Measurements from ENCODE around the gene CMTM5.
"Not testable (repeated sequence)": the region's sequence is repeated elsewhere in the genome, so short reads cannot be mapped to it uniquely, and the experiment has no call there.

The CMTM5 gene

DNA sequence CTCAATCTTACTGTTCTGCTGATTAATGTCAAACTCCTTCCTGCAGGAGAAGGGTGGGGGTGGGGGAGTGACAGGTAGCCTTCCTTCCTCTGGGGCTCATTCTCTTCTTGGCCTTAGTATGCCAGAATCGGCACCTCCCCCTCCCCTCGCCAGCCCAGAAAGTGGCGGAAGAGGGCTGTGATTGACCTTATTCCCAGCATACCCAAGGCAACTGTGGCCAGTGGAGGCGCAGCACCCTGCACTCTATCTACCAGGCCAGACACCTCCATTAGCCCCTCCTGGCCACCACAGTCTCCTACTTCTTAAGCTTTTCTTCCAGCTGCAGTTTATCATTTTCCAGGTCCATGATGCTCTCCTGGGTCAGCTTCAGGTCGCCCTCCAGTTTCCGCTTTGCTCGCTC lies 15.8 kb downstream of the CMTM5 start:
- H3K27ac ChIP-seq = no peak overlapping the region
- no peak for DNase-seq (ENCODE audit: low read depth, low spot score)

DNA sequence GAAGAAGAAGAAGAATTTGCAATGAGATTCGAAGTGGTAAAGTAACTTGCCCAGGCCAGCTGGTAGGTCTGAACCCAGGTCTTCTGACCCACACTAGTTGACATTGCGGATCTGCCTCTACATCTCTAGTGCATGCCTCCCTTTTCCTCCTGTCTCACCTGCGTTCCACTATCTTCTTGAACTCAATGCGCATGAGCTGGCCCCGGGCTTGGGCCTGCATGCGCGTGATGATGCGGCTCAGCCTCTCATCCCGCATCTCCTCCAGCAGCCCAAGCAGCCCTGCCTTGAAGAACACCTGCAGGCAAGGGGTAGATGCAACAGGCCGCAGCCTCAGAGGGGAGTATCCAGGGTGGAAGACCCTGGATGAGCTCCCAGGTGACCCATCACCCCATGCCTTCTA lies 19.3 kb downstream of the CMTM5 start:
- no peak for DNase-seq (ENCODE audit: low read depth, low spot score)
- H3K27ac ChIP-seq = no peak overlapping the region

DNA sequence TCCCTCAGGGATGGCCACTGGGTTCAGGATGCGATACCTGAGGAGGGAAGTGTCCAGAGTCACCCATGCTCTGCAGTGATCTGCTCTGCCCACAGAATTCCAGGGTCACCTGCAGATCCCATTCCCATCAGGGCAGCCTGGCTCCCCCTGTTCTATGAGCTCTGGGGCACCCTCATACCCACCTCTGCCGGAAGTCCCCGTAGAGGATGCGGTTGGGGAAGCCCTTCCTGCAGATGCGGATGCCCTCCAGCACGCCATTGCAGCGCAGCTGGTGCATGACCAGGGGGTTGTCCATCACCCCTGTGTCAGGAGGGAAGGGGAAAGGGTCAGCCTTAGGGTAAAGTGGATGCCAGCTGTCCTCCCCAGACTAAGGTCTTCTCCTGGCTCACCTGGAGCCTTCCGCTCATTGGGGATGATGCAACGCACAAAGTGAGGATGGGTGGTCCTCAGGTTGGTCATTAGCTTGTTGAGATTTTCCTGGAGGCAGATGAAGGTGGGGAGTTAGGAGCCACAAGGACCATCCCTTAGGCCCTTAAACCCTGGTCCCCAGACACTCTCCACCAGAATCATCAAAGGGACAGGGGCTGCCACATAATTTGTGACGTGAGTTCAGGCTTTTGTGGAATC lies 20.0 kb downstream of the CMTM5 start:
- H3K27ac ChIP-seq = no peak overlapping the region
- DNase-seq (ENCODE audit: low read depth, low spot score) = no peak

DNA sequence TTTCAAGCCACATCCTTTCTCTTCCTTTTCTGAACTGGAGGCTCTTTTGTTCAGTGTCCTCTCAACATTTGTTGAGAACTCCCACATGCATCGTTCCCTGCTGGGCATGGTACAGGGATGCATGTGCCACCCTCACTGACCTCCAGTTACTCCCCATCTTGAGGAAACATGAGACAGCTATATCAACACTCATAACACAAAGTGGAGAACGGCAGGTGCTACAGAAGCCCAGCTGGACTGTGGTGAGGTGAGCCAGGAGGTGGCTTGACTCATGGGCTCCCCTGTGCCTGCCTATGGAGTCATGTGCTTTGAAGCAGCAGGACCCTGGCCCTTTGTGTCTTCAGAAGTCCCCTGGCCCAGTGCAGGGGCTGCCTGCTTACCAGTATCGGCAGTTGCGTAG lies 21.5 kb downstream of the CMTM5 start:
- H3K27ac ChIP-seq = no peak overlapping the region
- DNase-seq (ENCODE audit: low read depth, low spot score) = no peak

DNA sequence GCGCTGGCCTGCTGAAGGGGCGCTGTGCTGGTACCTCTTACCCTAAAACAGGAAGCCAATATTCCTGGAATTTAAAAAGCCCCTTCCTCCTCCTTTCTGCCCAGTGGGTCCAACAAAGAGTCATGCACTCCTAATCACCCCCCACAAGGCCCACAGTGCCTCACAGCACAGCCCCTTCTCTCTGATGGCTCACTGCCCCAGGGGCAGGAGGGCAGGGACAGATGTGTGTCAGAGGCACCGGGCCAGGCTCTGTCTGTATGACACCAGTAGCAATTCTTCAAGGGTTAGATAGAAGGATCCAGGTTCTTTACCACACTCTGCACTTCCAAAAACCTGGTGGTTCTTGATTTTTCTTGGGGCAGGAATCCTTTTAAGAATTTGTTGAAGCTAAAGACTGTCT lies 22.3 kb downstream of the CMTM5 start:
- no peak for DNase-seq (ENCODE audit: low read depth, low spot score)
- no peak overlapping the region for H3K27ac ChIP-seq

DNA sequence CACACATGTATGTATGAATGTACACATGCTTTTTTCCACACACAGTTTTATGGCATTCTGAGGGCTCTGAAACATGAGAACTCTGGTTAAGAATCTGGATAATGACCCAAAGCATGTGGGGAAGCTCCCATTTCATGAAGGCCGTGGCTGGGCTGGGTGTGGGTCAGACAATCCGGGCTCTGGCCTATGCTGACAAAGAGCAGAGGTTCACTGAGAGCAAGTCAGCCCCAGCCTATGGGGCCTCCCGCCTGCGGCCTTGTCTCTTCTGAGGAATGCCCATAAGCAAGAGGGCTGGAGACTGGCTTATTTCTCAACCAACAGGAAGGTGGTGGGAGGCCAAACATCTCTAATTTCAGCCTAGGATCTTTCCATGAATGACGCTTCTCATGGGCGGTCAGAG lies 22.7 kb downstream of the CMTM5 start:
- no peak overlapping the region for H3K27ac ChIP-seq
- no peak for DNase-seq (ENCODE audit: low read depth, low spot score)

DNA sequence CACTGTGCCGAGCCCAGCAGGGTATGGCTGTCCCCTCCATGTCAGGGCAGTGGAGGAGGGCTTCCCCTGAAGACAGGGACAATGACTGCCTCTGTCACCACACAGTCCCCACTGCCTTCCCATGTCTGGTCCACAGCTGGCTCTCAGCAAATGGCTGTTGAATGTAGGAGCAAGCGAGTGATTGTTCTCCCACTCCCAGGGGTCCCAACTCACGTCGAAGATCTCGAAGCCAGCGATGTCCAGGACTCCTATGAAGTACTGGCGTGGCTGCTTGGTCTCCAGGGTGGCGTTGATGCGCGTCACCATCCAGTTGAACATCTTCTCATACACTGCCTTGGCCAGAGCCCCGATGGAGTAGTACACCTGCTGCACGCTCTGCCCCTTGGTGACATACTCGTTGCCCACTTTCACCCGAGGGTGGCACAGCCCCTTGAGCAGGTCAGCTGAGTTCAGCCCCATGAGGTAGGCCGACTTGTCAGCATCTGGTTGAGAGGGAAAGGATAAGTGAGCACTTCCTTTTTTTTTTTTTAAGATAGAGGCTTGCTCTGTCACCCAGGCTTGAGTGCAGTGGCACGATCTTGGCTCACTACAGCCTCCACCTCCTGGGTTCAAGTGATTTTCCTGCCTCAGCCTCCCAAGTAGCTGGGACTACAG lies 23.8 kb downstream of the CMTM5 start:
- H3K27ac ChIP-seq; DNase-seq (ENCODE audit: low read depth, low spot score): not testable (repeated sequence)

DNA sequence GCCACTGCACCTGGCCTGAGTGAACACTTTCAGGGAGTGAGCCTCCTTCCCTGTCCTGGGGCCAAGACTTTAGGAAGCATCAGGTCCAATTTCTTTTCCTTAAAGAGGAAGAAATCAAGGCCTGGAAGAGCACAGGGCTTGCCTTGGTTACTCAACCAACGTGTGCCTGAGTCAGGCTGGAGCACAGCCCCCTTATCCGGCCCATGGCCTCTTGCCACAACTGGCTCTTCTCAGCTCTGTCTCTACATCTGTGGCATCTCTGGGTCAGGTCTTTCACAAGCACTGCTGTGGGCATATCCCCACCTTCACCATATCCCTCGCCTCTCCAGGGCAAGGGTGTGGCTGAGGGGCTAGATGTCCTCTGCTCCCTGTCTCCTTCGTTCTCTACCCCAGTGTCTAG lies 24.4 kb downstream of the CMTM5 start:
- H3K27ac ChIP-seq = no peak overlapping the region
- no peak for DNase-seq (ENCODE audit: low read depth, low spot score)

DNA sequence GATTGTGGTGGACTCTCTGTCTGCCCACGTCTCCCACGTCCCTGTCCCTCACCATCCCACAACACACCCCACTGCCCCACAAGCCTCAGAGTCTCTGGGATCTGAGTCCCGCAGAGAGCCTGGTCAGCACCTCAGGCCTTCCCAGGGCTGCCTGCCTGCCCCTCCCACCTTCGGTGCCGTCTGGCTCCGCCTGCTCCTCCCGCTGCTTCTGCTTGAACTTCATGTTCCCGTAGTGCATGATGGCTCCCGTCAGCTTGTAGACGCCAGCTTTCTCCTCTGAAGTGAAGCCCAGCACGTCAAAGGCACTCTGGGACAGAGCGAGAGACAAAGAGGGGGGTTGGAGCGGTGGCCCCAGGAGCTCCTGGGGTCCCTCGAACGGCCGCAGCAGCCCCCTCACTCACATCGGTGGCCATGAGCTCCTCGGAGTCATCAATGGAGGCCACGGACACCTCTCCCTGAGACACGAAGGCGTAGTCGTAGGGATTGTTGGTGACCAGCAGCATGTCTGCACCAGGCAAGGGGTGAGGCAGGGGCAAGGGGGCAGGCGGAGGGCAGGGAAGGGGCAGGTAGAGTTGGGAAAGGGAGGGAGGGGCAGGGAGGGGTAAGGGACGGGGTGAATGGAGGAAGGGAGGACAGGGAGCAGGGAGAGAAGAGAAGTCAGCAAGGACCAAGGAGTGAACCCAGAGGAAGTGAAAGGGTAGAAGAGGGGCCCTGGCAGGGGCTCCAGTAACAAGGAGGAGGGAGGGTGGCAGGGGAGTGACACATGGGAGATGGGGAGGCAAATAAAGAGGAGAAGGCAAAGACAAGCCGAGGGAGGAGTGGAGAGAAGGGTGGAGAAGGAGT lies 25.7 kb downstream of the CMTM5 start:
- no peak overlapping the region for H3K27ac ChIP-seq
- no peak for DNase-seq (ENCODE audit: low read depth, low spot score)

DNA sequence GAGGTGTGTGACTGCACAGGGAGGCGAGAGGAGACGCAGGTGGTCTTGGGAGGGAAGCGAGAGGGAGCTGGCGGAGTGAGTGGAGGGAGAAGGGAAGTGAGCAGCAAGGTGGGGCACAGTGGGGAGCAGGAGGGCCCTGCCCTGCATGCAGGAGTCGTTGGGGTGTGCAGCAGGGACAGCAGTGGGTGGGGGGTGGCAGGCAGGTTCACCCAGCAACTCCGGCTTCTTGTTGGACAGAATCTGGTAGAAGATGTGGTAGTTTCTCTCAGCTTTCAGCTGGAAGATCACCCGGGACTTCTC lies 26.2 kb downstream of the CMTM5 start:
- no peak for DNase-seq (ENCODE audit: low read depth, low spot score)
- no peak overlapping the region for H3K27ac ChIP-seq

DNA sequence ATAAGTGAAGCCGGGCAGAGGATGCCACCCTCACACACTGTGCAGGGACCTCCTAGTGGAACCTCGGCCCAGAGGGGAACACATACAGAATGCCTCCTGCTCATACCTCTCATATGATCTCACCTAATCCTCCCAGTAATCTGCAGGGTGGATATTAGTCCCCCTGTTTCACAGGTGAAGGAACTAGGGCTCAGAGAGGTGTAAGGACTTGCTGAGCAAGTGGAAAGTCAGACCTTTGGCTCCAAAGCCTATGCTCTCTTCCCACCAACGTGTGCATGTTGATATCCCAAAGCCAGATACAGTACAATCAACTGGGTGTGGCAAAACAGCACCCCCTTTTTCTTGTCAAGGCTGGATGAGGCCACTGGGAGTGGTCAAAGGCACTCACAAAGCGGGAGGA lies 27.1 kb downstream of the CMTM5 start:
- no peak for DNase-seq (ENCODE audit: low read depth, low spot score)
- H3K27ac ChIP-seq = no peak overlapping the region

DNA sequence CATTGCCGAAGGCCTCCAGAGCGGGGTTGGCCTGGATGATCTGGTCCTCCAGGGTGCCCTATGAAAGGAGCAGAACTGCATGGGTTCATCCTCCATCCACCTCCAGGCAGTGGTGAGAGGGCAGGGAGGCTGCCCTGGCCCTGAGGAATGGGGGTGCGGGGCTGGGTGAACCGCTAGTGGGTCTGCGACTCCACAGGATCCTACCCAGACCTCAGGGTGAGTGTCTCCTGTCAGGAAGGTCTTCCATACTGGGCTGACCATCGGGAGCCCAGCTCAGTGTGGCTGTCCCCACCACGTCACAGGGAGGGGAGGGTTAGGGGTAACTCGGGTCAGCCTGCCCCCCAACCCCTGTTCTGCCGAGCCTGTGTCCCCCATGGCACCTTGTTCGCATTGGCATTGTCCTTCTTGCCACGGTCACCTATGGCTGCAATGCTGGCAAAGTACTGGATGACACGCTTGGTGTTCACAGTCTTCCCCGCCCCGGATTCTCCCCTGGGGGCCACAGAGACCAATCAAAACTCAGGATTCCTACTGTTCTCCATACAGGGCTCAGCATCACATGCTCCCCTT lies 27.6 kb downstream of the CMTM5 start:
- no peak overlapping the region for H3K27ac ChIP-seq
- no peak for DNase-seq (ENCODE audit: low read depth, low spot score)

DNA sequence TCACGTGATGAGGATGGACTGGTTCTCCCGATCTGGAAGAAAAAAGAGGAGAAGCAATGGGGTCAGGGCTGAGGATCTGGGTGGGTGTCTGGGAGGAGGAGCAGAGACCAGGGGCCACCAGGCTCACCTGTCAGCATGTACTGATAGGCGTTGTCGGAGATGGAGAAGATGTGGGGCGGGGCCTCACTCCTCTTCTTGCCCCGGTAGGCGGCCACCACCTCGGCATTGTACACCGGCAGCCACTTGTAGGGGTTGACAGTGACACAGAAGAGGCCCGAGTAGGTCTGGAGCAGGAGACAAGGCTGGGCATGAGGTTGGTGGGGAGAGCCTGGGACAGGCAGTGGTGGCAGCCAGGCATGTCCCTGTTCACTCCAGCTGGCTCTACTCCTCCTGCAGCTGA lies 28.2 kb downstream of the CMTM5 start:
- DNase-seq (ENCODE audit: low read depth, low spot score) = no peak
- no peak overlapping the region for H3K27ac ChIP-seq

DNA sequence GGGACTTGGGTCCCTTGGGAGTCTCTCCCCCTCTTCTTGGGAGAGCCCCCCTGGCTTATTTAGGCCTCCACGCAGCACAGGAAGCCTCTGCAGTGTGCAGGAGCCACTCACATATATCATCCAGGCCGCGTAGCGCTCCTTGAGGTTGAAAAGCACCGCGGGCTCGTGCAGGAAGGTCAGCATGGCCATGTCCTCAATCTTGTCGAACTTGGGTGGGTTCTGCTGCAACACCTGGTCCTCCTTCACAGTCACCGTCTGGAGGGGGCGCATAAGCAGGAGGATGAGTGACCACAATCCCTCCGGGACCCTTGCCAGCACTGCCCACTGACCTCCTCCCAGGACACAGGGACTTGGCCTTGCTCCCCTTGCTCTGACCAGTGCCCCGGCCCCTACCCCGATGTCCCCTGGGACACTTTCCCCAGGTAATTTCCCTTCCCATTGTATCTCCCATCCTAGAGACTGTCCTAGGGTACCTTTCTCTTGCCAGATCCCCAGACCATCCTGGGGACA lies 28.7 kb downstream of the CMTM5 start:
- H3K27ac ChIP-seq = no peak overlapping the region
- no peak for DNase-seq (ENCODE audit: low read depth, low spot score)

DNA sequence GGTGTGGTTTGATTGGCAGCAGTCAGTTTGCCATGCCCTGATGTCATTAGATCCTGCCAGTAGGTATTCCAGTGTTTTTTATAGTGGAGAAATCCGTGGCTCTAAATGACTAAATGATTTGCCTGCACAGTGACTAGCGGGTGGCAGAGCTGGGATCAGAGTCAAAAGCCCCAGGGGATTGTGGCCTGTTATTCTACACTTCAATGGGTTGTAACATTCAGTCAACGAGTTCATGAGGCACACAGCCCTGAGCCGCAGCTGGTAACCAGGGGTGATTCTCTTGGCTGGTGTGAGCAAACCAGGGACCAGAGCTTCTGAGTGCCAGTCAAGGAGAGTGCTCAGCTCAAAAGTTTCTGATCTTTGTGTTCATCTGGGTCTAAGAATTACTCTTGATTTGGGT lies 29.4 kb downstream of the CMTM5 start:
- no peak for DNase-seq (ENCODE audit: low read depth, low spot score)
- H3K27ac ChIP-seq = no peak overlapping the region

DNA sequence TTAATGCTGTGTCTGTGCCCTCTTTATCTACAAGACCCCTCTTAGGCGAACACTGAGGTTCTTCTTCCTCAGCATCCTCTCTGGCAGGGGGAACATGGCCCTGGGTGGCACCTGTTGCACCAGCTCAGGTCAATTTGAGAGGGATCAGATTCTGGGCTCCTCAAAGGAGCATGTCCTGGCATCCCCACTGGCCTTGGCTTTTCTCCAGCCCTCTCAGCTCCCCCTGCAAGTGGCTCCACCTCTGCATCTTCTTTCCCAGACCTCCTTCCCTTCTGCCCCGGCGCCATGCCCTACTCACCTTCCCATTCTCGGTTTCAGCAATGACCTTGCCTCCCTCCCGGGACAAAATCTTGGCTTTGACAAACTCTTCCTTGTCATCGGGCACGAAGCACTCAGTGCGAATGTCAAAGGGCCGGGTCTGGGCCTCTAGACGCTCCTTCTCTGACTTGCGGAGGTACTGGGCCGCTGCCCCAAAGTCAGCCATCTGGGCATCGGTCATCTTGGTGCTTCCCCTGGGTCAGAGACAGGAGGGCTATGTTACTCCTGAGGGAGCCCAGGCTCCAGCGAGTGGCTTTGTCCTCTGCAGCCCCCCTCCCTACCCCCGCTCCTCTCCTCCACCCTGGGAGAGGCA lies 30.0 kb downstream of the CMTM5 start:
- no peak for DNase-seq (ENCODE audit: low read depth, low spot score)
- H3K27ac ChIP-seq = no peak overlapping the region

DNA sequence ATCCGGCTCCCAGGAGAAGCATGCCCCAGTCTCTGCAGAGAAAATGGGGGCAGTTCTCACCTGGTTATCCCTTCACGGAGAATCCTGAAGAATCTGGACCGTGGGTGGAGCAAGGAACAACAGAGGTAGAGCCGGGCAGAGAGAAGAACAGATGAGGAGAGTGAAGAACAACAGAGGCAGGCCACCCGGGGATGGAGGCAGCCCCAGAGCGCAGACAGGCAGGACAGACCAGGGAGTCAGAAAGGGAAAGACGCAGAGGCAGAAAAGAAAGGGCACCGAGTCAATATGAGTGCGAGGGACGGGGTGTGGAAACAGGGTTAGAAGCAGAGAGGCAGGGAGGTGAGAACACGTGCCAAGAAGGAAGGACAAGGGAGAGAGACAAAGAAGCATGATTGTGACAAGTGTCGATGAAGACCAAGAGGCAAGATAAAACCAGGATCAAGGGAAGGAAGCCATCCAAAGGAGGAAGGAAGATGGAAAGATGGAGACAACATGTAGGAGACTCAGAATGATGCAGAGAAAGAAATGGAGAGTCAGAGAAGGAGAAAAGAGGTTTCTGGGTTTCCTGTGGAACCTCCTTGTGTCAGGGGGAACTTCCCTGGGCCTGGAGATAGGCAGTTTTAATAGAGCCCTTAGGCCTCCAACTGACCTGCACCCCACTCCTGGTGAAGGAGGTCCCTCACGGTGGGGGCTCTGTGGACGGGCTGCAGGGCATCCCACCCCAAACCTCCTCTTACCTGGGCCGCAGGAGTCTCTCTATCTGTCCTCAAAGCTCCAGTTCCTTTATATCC lies 30.9 kb downstream of the CMTM5 start, which contains the start of gene MYH6:
Gene MYH6 (minus strand): TSS at position 758 of the 791 bp plus-strand sequence. CDS start 1,050 bp downstream, outside the sequence.
- DNase-seq (ENCODE audit: low read depth, low spot score) = no peak
- no peak within 1 kb of the TSS for H3K27ac ChIP-seq

DNA sequence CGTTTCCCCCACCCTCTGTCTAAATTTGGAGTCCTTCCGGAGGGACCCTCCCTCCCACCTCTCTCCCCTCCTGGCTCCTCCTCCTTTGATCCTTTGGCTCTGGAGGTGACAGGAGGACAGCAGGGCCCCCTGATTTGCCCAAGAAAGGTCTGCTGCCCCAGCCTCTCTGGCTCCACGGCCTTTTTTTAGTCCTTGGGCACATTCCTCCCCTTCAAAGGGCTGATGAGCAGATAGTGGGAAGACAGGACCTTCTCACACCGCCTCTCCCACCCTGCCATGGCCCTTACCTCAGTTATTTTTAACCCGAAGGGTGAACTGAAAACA lies 31.4 kb downstream of the CMTM5 start:
- H3K27ac ChIP-seq = no peak overlapping the region
- no peak for DNase-seq (ENCODE audit: low read depth, low spot score)

DNA sequence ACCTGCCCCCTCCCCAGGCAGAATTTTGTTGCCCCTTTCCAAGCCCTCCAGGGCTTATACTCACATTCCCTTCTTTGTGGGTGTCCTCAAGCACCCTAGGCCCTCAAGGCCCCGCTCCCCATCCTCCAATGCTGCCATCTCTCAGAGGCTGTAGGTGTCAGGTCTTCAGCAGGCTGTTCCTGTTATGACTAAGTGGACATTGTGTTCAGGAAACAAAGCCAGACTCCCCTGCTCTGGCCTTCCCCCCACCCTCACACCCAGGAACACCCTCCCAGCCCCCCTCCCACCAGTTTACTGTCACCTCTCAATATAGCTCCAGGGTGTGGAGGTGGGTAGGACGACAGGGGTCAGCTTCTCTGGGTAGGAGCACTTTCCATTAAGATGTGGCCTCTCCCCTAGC lies 32.6 kb downstream of the CMTM5 start:
- no peak for DNase-seq (ENCODE audit: low read depth, low spot score)
- H3K27ac ChIP-seq = no peak overlapping the region
